ENCODE data around the gene TBCB. TPM values are rescaled to one million over a fixed set of nuclear protein-coding genes. Genes with fewer than 3 reads are reported as not detected.

The TBCB gene
- total and polyA plus RNA-seq, 2 of the 4 experiments (the other 2 are of a cell fraction): 182 to 269 TPM

- 95% methylated on average over 21 of the region's 27 CpGs; no CpG with 5 or more reads in 1 of the 2 experiments for WGBS, 2 experiments (ENCODE audit: extremely low coverage in 2 of 2, insufficient read length in 1 of 2)
- TF ChIP-seq USF2 (IDR thresholded peaks at IDR 0.05; ENCODE audit: low read depth, low read length): no peak
- no peak for TF ChIP-seq FOS (IDR thresholded peaks at IDR 0.05; ENCODE audit: low read depth, low read length)
- TF ChIP-seq CTCF (conservative IDR thresholded peaks at IDR 0.05; ENCODE audit: low read depth, low read length): no peak
- no peak for TF ChIP-seq MAFK (IDR thresholded peaks at IDR 0.05; ENCODE audit: low read depth, low read length)
- TF ChIP-seq MAZ (IDR thresholded peaks at IDR 0.05; ENCODE audit: borderline replicate concordance, low read depth, low read length): no peak
- TF ChIP-seq SMC3 (IDR thresholded peaks at IDR 0.05; ENCODE audit: low read depth, low read length): no peak
- TF ChIP-seq CHD1 (IDR thresholded peaks at IDR 0.05; ENCODE audit: low read depth, low read length): no peak
- Histone ChIP-seq H3K56ac (ENCODE audit: extremely low read depth, insufficient read depth, low read length) (no peak overlapping the region), H3K36me3 (ENCODE audit: control insufficient read depth, insufficient read depth, low read length) (peaks cover 8% of the 10 kb centered on the region), H2BK15ac (ENCODE audit: low read depth, low read length) (no peak overlapping the region), H3K27ac (ENCODE audit: insufficient read depth, low read length) (no peak overlapping the region), H3K4ac (ENCODE audit: low read depth, low read length) (no peak overlapping the region), H2AFZ (replicated peaks; ENCODE audit: low read length, poor library complexity) (no peak overlapping the region), H3K9me3 (ENCODE audit: control insufficient read depth, insufficient read depth, low read length) (no peaks in the 10 kb centered on the region), H2AK9ac (replicated peaks; ENCODE audit: low read depth, low read length, poor library complexity) (peak overlapping the region; percentile 72), H3K23ac (ENCODE audit: low read depth, low read length) (no peak overlapping the region), H3K9ac (ENCODE audit: low read depth, low read length) (no peak overlapping the region), H2BK5ac (ENCODE audit: low read depth, low read length, poor library complexity, severe bottlenecking) (no peak overlapping the region), H4K5ac (ENCODE audit: low read depth, low read length) (no peak overlapping the region), H3K9me1 (ENCODE audit: insufficient read depth, low read length) (no peaks in the 10 kb centered on the region), H4K20me1 (ENCODE audit: insufficient read depth, low read length) (no peaks in the 10 kb centered on the region), H4K91ac (ENCODE audit: insufficient read depth, low read depth, low read length) (no peak overlapping the region), H3K79me1 (ENCODE audit: low read depth in 1 of 2, low read length in 2 of 2) (peaks cover 0 to 3% of the 10 kb centered on the region in 2 experiments; a peak in 1 of 4 replicates), H3K4me1 (ENCODE audit: control insufficient read depth, insufficient read depth, low read length) (no peaks in the 10 kb centered on the region), H2BK120ac (ENCODE audit: low read depth, low read length) (no peak overlapping the region), H4K8ac (ENCODE audit: low read depth in 2 of 2, low read length in 2 of 2) (no peak overlapping the region), H3K4me3 (ENCODE audit: insufficient read depth, low read depth, low read length) (no peak overlapping the region), H3K18ac (ENCODE audit: low read depth, low read length) (no peak overlapping the region), H2BK20ac (ENCODE audit: low read depth, low read length) (no peak overlapping the region), H3K4me2 (ENCODE audit: low read depth, low read length) (no peak overlapping the region), H3K27me3 (ENCODE audit: control insufficient read depth, insufficient read depth, low read length) (no peaks in the 10 kb centered on the region), H3K14ac (replicated peaks; ENCODE audit: low read depth, low read length) (no peak overlapping the region), H2AK5ac (ENCODE audit: low read depth, low read length) (no peak overlapping the region)
- ATAC-seq (ENCODE audit: low read depth) (no peak), DNase-seq (no peak)
- intact Hi-C loops (cut with micrococcal nuclease): no loop called here
- ChIA-PET CTCF (no interaction called here), POLR2A (ENCODE audit: unreplicated experiment) (no interaction called here)
- in situ Hi-C loops (cut with MboI; ENCODE audit: low sequenced_read_pairs): no loop called here
- BruUV-seq (replicated peaks): no TSS peak
- dilution Hi-C loops (cut with HindIII; ENCODE audit: low sequenced_read_pairs, unreplicated experiment): no loop called here
Measured at GRCh38 chr19:36101550-36102327, 13.5 kb upstream of the TBCB start.
